ENCODE results near the gene ALDH16A1. TPM values are rescaled to one million over a fixed set of nuclear protein-coding genes. Genes with fewer than 3 reads are reported as not detected.

Gene ALDH16A1
- total and polyA plus RNA-seq, 2 of the 4 experiments (the other 2 are of a cell fraction) = 10.4 to 12.9 TPM

DNA sequence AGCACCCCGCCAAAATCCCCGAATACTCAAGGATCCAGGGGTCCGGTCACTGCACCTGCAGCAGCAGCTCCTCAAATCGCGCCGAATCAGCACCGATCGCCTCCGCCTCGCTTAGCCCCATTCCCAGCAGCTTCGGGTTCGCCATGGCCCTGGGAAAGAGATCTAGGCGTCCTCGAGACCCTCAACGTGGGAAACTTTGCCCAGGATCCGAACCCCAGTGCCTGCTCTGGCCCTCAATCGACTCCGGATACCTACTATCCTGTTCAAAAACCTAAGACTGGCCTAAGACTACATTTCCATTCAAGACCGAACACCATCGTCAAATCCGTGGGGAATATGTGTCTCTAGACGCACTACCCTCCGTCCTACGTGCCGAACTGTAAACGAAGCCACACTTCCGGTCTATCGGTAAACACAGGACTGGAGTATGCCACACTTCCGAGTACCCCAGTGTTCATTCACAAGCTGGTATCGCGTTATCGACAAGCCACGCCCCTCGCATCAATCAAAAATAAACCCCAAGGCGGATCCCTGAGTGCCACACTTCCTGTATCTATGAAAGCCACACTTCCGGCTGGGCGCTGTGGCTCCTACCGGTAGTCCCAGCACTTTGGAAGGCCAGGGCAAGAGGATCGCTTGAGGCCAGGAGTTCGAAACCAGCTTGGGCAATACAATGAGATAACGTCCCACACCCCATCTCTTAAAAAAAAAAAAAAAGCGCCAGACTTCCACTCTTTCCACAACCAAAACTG is 1.4 kb upstream of the ALDH16A1 start, which contains the start of gene PIH1D1:
TSS of gene PIH1D1 (minus strand) at position 385 of the 752 bp plus-strand sequence. CDS start at position 145, 240 bp downstream.
- Histone ChIP-seq H2AK5ac (ENCODE audit: low read depth, low read length) (peak within 1 kb of the TSS; percentile 97), H3K18ac (ENCODE audit: low read depth, low read length) (peak within 1 kb of the TSS; percentile 3; the same call in 1 of the 2 replicates), H3K27ac (ENCODE audit: insufficient read depth, low read length) (peak within 1 kb of the TSS; percentile 87), H2BK15ac (ENCODE audit: low read depth, low read length) (no peak within 1 kb of the TSS), H4K5ac (ENCODE audit: low read depth, low read length) (peak within 1 kb of the TSS; percentile 30), H3K9me3 (ENCODE audit: control insufficient read depth, insufficient read depth, low read length) (no peaks in the 10 kb centered on the region), H3K9me1 (ENCODE audit: insufficient read depth, low read length) (peaks cover 11% of the 10 kb centered on the region), H3K4me1 (ENCODE audit: control insufficient read depth, insufficient read depth, low read length) (peaks cover 2% of the 10 kb centered on the region; the same call in 1 of the 2 replicates), H2BK20ac (ENCODE audit: low read depth, low read length) (no peak within 1 kb of the TSS), H3K14ac (replicated peaks; ENCODE audit: low read depth, low read length) (peak within 1 kb of the TSS; percentile 89), H3K4me2 (ENCODE audit: low read depth, low read length) (peak within 1 kb of the TSS; percentile 63), H4K91ac (ENCODE audit: insufficient read depth, low read depth, low read length) (peak within 1 kb of the TSS; percentile 75; the same call in 1 of the 2 replicates), H3K4me3 (ENCODE audit: insufficient read depth, low read depth, low read length) (peak within 1 kb of the TSS; percentile 56), H3K36me3 (ENCODE audit: control insufficient read depth, insufficient read depth, low read length) (peaks cover 4% of the 10 kb centered on the region), H4K8ac (ENCODE audit: low read depth in 2 of 2, low read length in 2 of 2) (peak within 1 kb of the TSS; percentile 95 to 98), H2AK9ac (replicated peaks; ENCODE audit: low read depth, low read length, poor library complexity) (peak within 1 kb of the TSS; percentile 96), H3K56ac (ENCODE audit: extremely low read depth, insufficient read depth, low read length) (peak within 1 kb of the TSS; percentile 79), H3K23ac (ENCODE audit: low read depth, low read length) (peak within 1 kb of the TSS; percentile 63), H3K79me1 (ENCODE audit: low read depth in 1 of 2, low read length in 2 of 2) (peaks cover 23 to 58% of the 10 kb centered on the region in 2 experiments), H2BK120ac (ENCODE audit: low read depth, low read length) (no peak within 1 kb of the TSS), H3K27me3 (ENCODE audit: control insufficient read depth, insufficient read depth, low read length) (no peaks in the 10 kb centered on the region), H2AFZ (replicated peaks; ENCODE audit: low read length, poor library complexity) (peak within 1 kb of the TSS; percentile 100), H2BK5ac (ENCODE audit: low read depth, low read length, poor library complexity, severe bottlenecking) (peak within 1 kb of the TSS; percentile 82), H4K20me1 (ENCODE audit: insufficient read depth, low read length) (peaks cover 3% of the 10 kb centered on the region; the same call in 1 of the 2 replicates), H3K4ac (ENCODE audit: low read depth, low read length) (peak within 1 kb of the TSS; percentile 78), H3K9ac (ENCODE audit: low read depth, low read length) (peak within 1 kb of the TSS; percentile 72)
- 0% methylated on average over 20 of the region's 42 CpGs; no CpG with 5 or more reads in 1 of the 2 experiments for WGBS, 2 experiments (ENCODE audit: extremely low coverage in 2 of 2, insufficient read length in 1 of 2)
- BruUV-seq (replicated peaks) = no TSS peak
- ATAC-seq (ENCODE audit: low read depth) (peak; percentile 71), DNase-seq (peak; percentile 99)
- POLR2A ChIA-PET (ENCODE audit: unreplicated experiment) = interaction anchor here (0.5 kb wide), 1 partner anchor 20 kb away, joined by 6 read pairs; no protein-coding TSS in a partner anchor
- CTCF ChIA-PET = no interaction called here
- dilution Hi-C loops (cut with HindIII; ENCODE audit: low sequenced_read_pairs, unreplicated experiment) (no loop called here), in situ Hi-C loops (cut with MboI; ENCODE audit: low sequenced_read_pairs) (no loop called here), intact Hi-C loops (cut with micrococcal nuclease) (no loop called here)
- TF ChIP-seq, protein P1, sequence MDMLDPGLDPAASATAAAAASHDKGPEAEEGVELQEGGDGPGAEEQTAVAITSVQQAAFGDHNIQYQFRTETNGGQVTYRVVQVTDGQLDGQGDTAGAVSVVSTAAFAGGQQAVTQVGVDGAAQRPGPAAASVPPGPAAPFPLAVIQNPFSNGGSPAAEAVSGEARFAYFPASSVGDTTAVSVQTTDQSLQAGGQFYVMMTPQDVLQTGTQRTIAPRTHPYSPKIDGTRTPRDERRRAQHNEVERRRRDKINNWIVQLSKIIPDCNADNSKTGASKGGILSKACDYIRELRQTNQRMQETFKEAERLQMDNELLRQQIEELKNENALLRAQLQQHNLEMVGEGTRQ (IDR thresholded peaks at IDR 0.05; ENCODE audit: low read depth, low read length) = 0 out of 2 replicates have a peak, but pooled peaks have one; percentile 8
- TF ChIP-seq FOS (IDR thresholded peaks at IDR 0.05; ENCODE audit: low read depth, low read length) (no peak), SMC3 (IDR thresholded peaks at IDR 0.05; ENCODE audit: low read depth, low read length) (no peak), MAZ (IDR thresholded peaks at IDR 0.05; ENCODE audit: borderline replicate concordance, low read depth, low read length) (peak; percentile 68; the same call in 1 of the 2 replicates), CEBPB (IDR thresholded peaks at IDR 0.05; ENCODE audit: low read depth, low read length) (no peak), RFX5 (IDR thresholded peaks at IDR 0.05; ENCODE audit: low read depth, low read length) (no peak), BHLHE40 (IDR thresholded peaks at IDR 0.05; ENCODE audit: low read depth, low read length) (no peak), MXI1 (IDR thresholded peaks at IDR 0.05; ENCODE audit: borderline replicate concordance, low read depth, low read length) (no peak), MAFK (IDR thresholded peaks at IDR 0.05; ENCODE audit: low read depth, low read length) (no peak), RAD21 (IDR thresholded peaks at IDR 0.05; ENCODE audit: low read length) (no peak), POLR2A (IDR thresholded peaks at IDR 0.05; ENCODE audit: low read depth, low read length) (peak; percentile 84), CHD1 (IDR thresholded peaks at IDR 0.05; ENCODE audit: low read depth, low read length) (no peak), NFE2L2 (IDR thresholded peaks at IDR 0.05; ENCODE audit: low read depth, low read length) (no peak)
- TF ChIP-seq, protein P2, sequence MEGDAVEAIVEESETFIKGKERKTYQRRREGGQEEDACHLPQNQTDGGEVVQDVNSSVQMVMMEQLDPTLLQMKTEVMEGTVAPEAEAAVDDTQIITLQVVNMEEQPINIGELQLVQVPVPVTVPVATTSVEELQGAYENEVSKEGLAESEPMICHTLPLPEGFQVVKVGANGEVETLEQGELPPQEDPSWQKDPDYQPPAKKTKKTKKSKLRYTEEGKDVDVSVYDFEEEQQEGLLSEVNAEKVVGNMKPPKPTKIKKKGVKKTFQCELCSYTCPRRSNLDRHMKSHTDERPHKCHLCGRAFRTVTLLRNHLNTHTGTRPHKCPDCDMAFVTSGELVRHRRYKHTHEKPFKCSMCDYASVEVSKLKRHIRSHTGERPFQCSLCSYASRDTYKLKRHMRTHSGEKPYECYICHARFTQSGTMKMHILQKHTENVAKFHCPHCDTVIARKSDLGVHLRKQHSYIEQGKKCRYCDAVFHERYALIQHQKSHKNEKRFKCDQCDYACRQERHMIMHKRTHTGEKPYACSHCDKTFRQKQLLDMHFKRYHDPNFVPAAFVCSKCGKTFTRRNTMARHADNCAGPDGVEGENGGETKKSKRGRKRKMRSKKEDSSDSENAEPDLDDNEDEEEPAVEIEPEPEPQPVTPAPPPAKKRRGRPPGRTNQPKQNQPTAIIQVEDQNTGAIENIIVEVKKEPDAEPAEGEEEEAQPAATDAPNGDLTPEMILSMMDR (conservative IDR thresholded peaks at IDR 0.05; ENCODE audit: low read depth, low read length) = no peak

All from IMR-90 (cell line).